ENCODE data around the gene TMEM223.
A peak's percentile ranks its signal among the peaks of the same experiment; 100 is the strongest.
"Not testable (repeated sequence)": the region's sequence is repeated elsewhere in the genome, so short reads cannot be mapped to it uniquely, and the experiment has no call there.

The TMEM223 gene

DNA sequence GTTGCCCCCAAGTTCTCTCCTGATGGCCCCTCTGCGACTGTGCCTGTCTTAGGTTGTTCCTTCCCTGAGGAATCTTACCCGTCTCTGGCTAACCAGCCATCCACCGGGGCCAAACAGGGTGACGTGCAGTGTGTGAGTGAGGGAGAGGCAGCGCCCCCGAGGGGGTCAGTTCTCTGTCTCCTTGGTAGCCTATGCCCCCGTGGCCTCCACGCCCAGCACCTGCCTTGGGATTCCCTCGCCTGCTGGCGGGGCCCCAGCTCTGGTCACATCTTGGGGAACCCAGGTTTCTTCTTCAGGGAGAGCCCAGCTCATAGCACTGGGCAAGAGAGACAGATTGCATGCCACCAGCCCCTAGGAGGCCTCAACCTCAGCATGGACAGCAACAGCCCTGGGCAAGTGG, 7.7 kb upstream of the TMEM223 start:
- DNase-seq, result no peak

- no peak for DNase-seq
These were observed 4.5 kb upstream of the TMEM223 start for GRCh38 chr11:62796281-62796680.

DNA sequence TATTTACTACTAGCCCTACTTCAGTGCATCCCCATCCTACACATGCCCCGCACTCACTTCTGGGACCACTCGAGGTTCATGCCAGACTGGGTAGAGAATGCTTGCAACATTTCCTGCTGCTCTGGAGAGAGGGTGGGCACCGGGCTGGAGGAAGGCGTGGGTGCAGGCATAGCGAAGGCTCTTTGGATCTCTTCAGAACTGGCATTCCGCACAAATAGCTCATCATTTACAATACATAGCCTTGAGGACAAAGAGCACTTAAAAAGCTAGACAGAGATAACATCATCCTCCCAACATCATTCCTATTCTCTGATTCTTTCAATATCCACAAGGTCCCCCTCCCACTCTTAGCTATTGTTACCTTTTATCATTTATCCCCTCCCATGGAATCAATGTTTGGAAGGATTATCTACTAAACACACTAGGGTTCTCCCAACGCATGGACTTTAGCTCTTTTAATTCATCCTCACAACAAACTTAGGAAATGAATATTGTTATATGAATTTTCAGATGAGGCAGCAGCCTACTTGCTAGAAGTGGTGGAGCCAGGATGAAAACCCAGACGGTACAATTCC, 2.5 kb upstream of the TMEM223 start:
- no peak for DNase-seq

DNA sequence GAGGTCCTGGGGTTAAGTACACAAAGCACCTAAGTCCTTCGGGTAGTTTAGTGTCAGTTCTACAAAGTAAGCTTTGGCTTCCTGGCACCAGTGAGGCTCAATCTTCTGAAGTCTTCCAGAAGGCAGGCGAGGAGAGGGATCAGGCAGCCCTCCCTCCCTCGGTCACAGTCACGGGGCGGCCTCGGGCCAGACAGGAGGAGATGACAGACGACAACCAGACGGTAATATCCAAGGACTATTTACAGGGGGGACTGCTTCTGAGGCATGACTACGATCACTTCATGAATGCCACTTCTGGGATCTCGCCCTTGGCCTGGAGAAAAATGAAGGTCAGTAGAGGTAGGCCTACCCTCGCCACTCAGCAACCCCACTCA, 383 bp upstream of the TMEM223 start:
- DNase-seq, result no peak

DNA sequence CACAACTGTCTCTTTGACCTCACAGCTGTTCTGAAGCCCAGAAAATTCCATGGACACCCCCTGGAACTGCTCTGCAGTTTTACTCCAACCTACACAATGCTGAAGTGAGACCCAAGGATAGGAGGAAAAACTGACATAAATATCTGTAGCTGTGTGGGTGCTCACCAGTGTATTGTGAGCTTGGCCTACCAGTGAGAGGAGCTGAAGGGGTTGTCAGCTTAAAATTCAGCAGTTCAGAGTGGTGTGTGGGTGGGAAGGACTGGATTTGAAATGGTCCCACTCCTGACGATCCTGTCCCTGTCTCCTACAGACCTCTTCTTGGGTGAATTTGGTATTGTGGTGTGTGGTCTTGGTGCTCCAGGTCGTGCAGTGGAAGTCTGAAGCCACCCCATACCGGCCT, 2.2 kb downstream of the TMEM223 start:
- no peak for DNase-seq

GRCh38 chr11:62788991-62789390, 2.8 kb downstream of the TMEM223 start:
- DNase-seq, result no peak

- peak; percentile 98 for DNase-seq
These were observed 4.6 kb downstream of the TMEM223 start, which contains the start of gene TMEM179B for GRCh38 chr11:62787005-62787759. TSS of gene TMEM179B (plus strand) at chr11:62787402. CDS start at chr11:62787432, 30 bp downstream.

DNA sequence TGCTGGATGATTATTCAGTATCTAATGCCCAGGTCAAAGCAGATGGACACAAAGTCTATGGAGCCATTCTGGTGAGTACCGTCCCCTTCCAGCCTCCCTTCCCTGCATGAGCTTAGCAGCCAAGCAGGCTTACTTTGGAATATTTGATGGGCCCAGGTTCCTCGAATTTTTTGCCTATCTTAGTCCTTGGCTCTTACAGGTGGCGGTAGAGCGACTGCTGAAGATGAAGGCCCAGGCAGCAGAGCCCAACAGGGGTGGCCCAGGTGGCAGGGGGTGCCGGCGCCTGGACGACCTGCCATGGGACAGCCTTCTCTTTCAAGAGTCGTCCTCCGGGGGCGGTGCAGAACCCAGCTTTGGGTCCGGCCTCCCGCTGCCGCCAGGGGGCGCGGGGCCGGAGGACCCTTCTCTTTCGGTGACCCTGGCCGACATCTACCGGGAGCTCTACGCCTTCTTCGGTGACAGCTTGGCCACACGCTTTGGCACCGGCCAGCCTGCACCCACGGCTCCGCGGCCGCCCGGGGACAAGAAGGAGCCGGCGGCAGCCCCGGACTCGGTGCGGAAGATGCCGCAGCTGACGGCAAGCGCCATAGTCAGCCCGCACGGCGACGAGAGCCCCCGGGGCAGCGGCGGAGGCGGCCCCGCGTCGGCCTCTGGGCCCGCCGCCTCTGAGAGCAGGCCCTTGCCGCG, 5.3 kb downstream of the TMEM223 start:
- peak; percentile 77 for DNase-seq

DNA sequence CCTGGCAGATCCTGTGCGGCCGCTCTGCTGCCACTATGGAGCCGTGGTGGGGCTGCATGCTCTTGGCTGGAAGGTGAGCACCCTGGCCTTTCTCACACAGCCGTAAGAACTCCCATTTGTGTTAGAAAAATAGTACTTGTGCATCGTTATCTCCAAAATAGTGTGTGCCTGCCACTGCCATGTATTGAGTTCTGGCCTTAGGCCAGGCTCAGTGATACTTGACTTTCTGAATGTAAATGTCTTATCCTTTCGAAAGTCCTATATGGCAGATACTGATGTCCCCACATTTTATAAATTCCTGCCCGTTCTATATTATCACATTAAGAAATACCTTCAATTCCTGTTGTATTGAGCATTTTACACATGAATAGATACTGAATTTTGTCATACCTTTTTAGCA, 9.1 kb downstream of the TMEM223 start:
- DNase-seq, result no peak

GRCh38 chr11:62778441-62778840, 13.4 kb downstream of the TMEM223 start:
- no peak for DNase-seq

GRCh38 chr11:62777389-62777788, 14.4 kb downstream of the TMEM223 start:
- no peak for DNase-seq

DNA sequence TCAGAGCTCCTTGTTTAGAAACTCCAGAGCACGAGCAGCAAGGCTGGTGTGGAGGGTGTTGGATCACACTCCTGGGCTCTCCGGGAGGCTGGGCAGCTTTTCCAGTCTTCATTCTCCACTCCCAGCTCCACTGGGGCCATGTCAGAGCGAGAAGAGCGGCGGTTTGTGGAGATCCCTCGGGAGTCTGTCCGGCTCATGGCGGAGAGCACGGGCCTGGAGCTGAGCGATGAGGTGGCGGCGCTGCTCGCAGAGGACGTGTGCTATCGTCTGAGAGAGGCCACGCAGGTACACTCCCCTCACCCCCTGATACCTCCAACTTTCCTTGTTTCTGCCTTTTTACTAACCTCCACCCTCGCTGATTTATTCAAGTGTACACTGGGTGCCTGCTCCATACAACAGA, 16.2 kb downstream of the TMEM223 start:
- no peak for DNase-seq

DNA sequence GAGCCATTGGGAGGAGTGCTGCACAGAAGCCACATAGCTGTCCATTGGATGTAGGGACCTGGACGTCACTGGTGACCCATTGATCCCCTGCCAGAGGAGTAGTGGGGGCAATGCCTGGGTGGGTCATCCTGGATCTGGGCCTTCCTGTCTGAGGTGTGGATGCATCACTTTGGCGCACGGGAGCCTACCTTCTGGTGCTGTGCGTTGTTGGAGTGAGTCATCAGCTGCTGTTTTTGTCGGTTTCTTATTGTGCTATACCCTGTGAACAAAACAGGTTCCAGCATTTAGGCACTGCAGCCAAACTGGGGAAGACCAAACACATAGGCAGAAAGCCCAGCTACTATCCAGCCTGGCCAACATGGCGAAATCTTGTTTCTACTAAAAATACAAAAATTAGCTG, 17.4 kb downstream of the TMEM223 start:
- DNase-seq, result no peak

GRCh38 chr11:62771144-62772021, 20.4 kb downstream of the TMEM223 start, which contains the start of gene TAF6L:
TSS of gene TAF6L (plus strand) at chr11:62771396. CDS start at chr11:62775784, 4,388 bp downstream.
- DNase-seq, result peak; percentile 96

- DNase-seq, result no peak
These were observed 21.0 kb downstream of the TMEM223 start for GRCh38 chr11:62770778-62771143.

GRCh38 chr11:62760867-62761227, 31.0 kb downstream of the TMEM223 start:
- DNase-seq, result not testable (repeated sequence)

DNA sequence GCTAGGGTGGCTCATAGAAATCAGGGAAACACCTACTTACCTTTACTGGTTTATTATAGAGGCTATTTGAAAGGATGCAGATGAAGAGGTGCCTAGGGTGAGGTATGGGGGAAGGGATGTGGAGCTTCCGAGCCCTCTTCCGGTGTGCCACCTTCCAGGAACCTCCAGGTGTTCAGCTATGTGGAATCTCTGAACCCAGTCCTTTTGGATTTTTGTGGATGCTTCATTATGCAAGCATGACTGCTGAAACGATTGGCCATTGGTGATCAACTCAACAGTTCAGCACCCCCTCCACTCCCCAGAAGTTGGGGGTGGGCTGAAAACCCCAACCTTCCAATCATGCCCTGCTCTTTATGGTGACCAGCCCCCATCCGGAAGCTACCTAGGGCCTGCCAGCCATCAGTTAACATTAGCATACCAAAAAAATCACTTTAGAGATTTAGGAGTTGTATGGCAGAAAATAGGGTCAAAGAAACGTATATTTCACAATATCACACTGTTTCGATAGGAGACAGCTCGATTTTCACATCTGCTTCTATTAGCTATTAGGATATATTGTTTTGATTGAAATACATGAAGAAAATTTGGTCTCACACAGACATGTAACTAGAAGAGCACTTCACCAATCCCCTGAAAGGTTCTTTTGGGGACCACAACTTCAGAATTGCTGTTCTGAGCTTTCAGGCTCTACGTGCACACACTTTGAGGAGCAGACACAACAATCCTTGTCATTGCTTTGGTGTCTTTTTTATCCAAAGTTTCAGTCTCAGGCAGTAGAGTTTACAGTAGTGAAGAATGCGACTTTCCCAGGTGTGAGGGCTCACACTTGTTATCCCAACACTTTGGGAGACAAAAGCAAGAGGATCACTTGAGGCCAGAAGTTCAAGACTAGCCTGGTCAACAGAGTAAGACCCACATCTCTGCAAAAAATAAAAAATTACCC, 33.7 kb downstream of the TMEM223 start:
- DNase-seq, result no peak

DNA sequence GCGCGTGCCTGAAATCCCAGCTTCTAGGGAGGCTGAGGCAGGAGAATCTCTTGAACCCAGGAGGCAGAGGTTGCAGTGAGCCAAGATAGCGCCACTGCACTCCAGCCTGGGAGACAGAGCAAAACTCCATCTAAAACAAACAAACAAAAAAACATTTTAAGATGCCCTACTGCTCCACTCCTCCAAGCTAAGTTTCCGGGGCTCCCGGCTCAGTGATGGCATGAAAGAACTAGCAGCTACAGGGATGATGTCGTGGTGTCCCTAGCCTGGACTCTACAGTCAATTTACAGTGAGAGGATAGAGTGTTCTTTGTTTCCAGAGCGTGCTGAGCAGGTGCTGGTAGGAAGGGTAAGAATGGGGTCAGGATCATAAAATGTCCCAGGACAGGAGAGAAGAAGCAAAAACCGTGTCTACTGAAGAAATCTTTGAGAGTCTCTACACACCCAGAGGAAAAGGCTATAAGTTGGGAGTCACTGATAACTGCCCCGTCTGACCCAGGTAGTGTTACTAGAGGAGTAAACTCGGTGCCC, 36.7 kb downstream of the TMEM223 start:
- DNase-seq, result no peak

- DNase-seq, result peak; percentile 97
These were observed 37.8 kb downstream of the TMEM223 start, which contains the start of gene ZBTB3 for GRCh38 chr11:62753736-62754603. TSS of gene ZBTB3 (minus strand) at chr11:62754160. CDS start at chr11:62753664, 496 bp downstream.

DNA sequence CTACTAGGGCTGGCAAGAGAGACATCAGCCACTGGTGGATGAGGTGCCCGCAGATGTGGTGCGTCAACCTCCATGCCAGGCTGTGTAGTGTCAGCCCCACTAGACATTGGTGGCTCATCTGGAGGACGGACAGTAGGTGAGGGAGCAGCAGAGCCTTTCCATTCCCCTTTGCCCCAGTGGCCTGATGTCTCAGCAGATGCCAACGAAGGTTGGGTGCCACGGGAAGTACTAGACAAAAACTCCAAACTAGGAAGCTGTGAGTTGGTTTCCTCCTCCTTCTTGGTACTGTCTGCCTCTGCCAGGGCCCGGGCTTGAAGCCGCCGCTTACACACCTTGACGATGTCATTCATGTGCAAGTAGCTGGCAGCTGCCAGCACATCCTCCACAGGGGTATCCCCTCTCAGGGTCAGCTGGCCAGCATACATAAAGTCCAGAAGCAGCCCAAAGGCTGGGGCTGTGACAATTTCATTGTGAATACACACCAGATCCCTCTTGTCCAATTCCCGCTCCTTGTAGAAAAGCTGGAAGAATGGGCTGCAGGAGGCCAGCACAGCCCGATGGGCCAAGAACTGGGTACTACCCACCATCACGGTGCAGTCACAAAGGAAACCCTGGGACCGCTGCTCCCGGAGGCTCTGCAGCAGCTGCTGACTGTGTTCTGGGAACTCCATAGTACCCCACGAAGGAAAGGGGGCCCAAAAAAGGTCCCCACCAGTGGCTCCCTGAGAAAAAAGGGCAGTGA, 38.6 kb downstream of the TMEM223 start:
- no peak for DNase-seq

Data from NCI-H510A (cell line).